Activated T-helper 2 cell treated with anti-CD3 and anti-CD28 coated beads, Interferon-gamma antibody, Interleukin-2, Interleukin-4, amounts not matched to agents 10 μg/mL and 5 μg/mL and 100 μg/mL, durations not matched to agents 14 hours and 24 hours and 36 hours (primary cell): ENCODE measurements around the gene APBA1. TPM values are rescaled to one million over a fixed set of nuclear protein-coding genes. Genes with fewer than 3 reads are reported as not detected.

ENCODE experiments used
- DNase-seq: peaks from one replicate; pipeline ENCODE4 v3.0.0; 2021; ENCODE audit warnings: low spot score
- H3K27ac Mint-ChIP-seq: one replicate; pipeline ENCODE4 v1.8.0; 2021; ENCODE audit warnings: mixed read lengths
- H3K27me3 Mint-ChIP-seq: one replicate; pipeline ENCODE4 v1.8.0; 2021; ENCODE audit warnings: low read depth, mixed read lengths
- H3K36me3 Mint-ChIP-seq: one replicate; pipeline ENCODE4 v1.8.0; 2021; ENCODE audit warnings: low read depth, mixed read lengths
- H3K4me1 Mint-ChIP-seq: one replicate; pipeline ENCODE4 v1.8.0; 2021; ENCODE audit warnings: low read depth, mixed read lengths
- H3K4me3 Mint-ChIP-seq: one replicate; pipeline ENCODE4 v1.8.0; 2021; ENCODE audit warnings: low read depth, mild to moderate bottlenecking, moderate library complexity, mixed read lengths
- H3K9me3 Mint-ChIP-seq: one replicate; pipeline ENCODE4 v1.8.0; 2021; ENCODE audit warnings: mixed read lengths
- intact Hi-C: fragments of 100-400 bp; cut with micrococcal nuclease; formaldehyde crosslinking; loops from one replicate; pipeline ENCODE4 v1.15.1; 2023
- total RNA-seq: library from RNA; stranded (reverse); gene quantifications from 2 replicates; pipeline ENCODE4 v1.2.3, GENCODE V29; 2022

The APBA1 gene
- total RNA-seq, 1 donor from 2014 or later: 0.98 TPM

DNA sequence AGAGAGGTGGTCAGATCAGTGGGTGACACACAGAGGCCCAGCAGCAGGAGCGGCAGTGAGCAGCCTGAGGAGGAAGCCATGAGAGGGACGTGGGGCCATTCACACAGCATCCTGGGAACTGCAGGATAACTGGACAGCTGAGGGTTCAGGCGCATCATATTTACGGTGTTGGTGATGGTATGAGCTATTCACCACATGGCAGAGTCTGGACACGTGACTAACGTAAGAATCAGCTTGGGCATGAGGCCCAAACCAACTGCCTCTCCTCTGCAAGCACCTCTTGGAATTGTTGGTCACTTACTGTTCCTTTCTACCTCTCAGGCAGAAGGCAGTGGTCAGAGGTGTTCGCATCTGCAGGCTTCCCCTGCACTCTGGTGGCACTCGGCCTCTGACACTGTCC is 206.0 kb downstream of the APBA1 start:
- intact Hi-C loops: no loop called here
- no peak for DNase-seq
- no peak overlapping the region for H3K4me3 Mint-ChIP-seq
- H3K9me3 Mint-ChIP-seq: no peaks in the 10 kb centered on the region
- H3K27ac Mint-ChIP-seq: no peak overlapping the region
- peaks cover 2% of the 10 kb centered on the region for H3K27me3 Mint-ChIP-seq
- peaks cover 2% of the 10 kb centered on the region for H3K4me1 Mint-ChIP-seq
- H3K36me3 Mint-ChIP-seq: no peaks in the 10 kb centered on the region

DNA sequence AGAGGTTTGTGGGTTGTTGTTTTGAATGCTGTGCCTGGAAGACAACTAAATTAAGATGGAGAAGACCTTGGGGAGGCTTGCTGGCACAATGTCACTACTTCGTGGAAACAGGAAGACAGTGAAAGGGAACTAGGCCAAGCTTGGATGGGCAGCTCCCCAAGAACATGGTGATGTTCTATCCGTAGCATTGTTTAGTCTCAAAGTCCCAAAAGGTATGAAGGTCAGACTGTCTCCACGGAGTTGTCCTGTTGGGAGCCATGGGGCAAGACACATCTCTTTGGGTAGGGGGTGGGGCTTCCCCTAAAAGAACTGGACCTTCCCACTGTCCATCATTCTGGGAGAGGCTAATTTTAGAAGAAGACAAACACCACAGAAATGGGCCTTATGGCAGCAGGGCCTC is 206.7 kb downstream of the APBA1 start:
- DNase-seq: no peak
- no peak overlapping the region for H3K27ac Mint-ChIP-seq
- H3K4me1 Mint-ChIP-seq: peaks cover 2% of the 10 kb centered on the region
- no peaks in the 10 kb centered on the region for H3K9me3 Mint-ChIP-seq
- peaks cover 2% of the 10 kb centered on the region for H3K27me3 Mint-ChIP-seq
- no peak overlapping the region for H3K4me3 Mint-ChIP-seq
- intact Hi-C loops: no loop called here
- no peaks in the 10 kb centered on the region for H3K36me3 Mint-ChIP-seq

DNA sequence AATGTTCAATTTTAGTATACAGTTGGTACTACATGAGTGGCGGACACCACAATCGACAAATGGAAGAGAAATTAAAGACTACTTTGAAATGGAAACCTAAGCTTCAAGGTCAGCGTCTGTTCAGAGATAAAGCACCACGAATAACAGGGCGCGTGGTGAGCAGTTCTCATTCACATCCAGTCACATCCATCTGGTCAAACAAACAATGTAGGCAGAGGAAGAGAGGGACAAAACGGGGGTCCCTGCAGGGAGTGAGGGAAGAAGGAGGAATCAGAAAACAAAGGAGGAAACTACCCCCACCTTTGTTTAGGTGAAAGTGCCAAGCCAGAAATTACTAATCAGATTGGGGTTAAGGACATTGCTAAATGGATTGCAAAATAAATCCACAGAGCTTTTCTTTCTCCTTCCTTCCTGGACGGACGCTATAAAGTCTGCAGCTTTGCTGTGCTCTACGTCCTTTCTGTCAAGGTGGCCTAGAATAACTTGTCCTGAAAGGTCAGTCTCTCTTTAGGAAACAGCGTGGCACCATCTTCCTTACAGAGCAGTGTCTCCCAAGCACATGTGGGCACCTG is 208.6 kb downstream of the APBA1 start:
- Mint-ChIP-seq H3K9me3 (no peaks in the 10 kb centered on the region), H3K27ac (no peak overlapping the region)

DNA sequence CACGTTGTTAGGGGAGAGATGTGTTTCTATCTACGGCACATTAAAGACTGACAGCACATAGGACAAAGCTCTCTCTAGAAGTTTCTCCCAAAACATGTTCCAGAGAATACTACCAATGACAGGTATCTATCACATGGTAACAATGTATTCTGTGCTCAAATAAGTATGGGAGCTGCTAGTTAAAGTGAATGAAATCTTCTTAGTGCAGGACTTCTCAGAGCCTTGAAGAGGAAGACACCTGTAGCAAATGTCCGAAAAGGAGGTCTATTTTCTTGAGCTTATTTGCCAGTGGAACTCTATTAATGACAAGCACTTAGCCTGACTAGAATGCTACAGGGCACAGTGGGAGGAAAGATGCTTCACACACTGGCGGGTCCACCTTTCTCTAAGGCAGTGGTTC is 209.8 kb downstream of the APBA1 start:
- no peak for DNase-seq
- no peaks in the 10 kb centered on the region for H3K4me1 Mint-ChIP-seq
- no peaks in the 10 kb centered on the region for H3K36me3 Mint-ChIP-seq
- intact Hi-C loops: no loop called here
- no peaks in the 10 kb centered on the region for H3K9me3 Mint-ChIP-seq
- H3K4me3 Mint-ChIP-seq: no peak overlapping the region
- H3K27me3 Mint-ChIP-seq: peaks cover 6% of the 10 kb centered on the region
- H3K27ac Mint-ChIP-seq: no peak overlapping the region

More for the DNA sequence above, 208.6 kb downstream of the APBA1 start:
- H3K27me3 Mint-ChIP-seq: peaks cover 2% of the 10 kb centered on the region
- H3K4me1 Mint-ChIP-seq: peaks cover 2% of the 10 kb centered on the region
- no peaks in the 10 kb centered on the region for H3K36me3 Mint-ChIP-seq
- no peak overlapping the region for H3K4me3 Mint-ChIP-seq
- intact Hi-C loops: no loop called here
- DNase-seq: no peak

DNA sequence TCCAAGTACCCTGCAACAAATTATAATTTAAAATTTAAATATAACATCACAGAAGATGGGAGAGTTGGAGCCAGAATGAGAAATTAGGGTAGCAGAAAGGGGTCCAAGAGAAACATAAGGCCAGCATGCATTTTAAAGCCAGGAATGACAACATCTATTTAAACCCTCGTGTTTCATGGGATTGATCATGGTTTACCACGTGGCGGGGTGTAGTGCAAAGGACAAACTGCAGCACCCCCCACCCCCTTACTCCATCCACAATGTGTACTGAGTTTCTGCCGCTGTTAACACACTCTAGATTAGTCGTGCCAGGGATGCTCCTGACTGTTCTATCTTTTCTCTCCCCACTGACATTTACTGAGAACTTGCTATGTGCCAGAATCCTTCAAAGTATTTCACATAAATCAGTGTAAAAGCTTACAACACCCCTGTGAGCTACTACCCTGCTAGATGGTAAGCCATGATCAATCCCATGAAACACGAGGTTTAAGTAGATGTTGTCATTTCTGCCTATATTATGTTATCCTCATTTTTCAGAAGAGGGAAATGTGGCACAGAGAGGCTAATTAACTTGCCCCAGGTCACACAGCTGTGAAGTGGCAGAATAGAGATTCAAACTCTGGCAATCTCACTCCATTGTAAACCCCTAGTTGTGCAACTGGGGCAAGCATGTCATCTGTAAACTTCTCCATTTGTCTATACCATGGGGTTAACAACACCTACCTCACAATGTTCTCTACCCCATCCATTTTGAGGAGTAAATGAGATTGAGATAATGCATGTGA is 210.9 kb downstream of the APBA1 start:
- Mint-ChIP-seq H3K27me3 (peaks cover 6% of the 10 kb centered on the region), H3K9me3 (no peaks in the 10 kb centered on the region), H3K4me1 (no peaks in the 10 kb centered on the region), H3K36me3 (no peaks in the 10 kb centered on the region), H3K4me3 (no peak overlapping the region), H3K27ac (no peak overlapping the region)
- no peak for DNase-seq
- intact Hi-C loops: no loop called here

DNA sequence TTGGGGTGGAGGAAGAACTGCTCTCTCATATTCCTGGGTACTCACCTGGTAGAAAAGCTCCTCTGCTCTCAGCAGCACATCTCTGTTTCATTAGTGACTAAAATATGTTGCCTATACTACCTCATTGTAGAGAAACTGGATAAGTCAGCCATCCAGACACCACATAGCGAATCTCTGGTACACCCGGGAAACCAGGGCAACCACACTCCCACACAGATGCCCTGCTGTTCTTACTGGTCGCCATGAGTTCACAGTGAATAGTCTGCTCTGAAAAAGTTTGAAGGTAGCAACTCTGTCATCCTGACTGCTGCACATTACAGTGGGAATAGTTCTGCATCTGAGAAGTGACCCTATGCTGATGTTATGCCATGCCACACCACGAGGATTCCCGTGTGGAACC is 212.2 kb downstream of the APBA1 start:
- Mint-ChIP-seq H3K27me3 (peaks cover 6% of the 10 kb centered on the region), H3K9me3 (no peaks in the 10 kb centered on the region), H3K27ac (no peak overlapping the region), H3K4me3 (no peak overlapping the region), H3K36me3 (no peaks in the 10 kb centered on the region), H3K4me1 (no peaks in the 10 kb centered on the region)
- no peak for DNase-seq
- intact Hi-C loops: no loop called here

DNA sequence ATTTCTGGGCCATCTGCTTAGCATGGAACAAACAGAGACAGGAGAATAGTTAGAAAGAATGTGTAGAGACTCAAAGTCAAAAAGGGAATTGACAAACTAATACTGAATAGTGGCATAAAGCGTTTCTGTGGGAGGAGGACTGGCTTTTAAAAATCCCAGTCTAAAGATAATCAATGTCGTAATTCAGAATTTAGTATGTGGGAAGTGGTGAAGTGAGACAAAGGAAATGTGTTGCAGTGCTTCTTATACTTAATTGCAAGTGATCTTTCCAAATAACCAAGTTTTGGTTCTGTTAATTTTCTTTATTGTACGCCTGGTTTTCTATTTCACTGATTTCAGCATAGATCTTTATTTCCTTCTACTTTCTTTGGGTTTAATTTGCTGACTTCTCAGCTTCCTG is 214.0 kb downstream of the APBA1 start:
- Mint-ChIP-seq H3K27ac (no peak overlapping the region), H3K4me3 (no peak overlapping the region), H3K4me1 (no peaks in the 10 kb centered on the region), H3K27me3 (peaks cover 6% of the 10 kb centered on the region), H3K9me3 (no peaks in the 10 kb centered on the region), H3K36me3 (no peaks in the 10 kb centered on the region)
- intact Hi-C loops: no loop called here
- no peak for DNase-seq

DNA sequence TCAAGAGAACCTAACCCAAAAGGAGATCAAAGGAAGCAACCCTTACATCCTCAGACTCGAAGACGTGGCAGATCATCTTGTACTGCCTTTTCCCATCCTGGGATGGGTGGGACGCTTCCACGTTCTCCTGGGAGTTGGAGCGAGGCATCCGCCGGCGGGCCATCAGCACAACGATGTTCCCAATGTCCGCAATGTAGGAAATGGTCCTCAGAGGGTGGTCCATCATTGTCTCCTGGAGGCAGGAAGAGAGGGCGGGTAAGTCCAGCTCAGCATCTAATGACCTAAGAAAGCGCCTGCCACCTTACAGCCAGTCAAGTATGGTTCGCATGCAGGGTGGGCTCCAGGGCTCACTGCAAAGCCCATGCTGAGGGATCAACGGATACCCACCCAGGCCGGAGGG is 216.0 kb downstream of the APBA1 start:
- Mint-ChIP-seq H3K9me3 (no peaks in the 10 kb centered on the region), H3K36me3 (no peaks in the 10 kb centered on the region), H3K4me1 (no peaks in the 10 kb centered on the region), H3K27ac (no peak overlapping the region), H3K27me3 (peaks cover 7% of the 10 kb centered on the region), H3K4me3 (no peak overlapping the region)
- no peak for DNase-seq
- intact Hi-C loops: no loop called here

DNA sequence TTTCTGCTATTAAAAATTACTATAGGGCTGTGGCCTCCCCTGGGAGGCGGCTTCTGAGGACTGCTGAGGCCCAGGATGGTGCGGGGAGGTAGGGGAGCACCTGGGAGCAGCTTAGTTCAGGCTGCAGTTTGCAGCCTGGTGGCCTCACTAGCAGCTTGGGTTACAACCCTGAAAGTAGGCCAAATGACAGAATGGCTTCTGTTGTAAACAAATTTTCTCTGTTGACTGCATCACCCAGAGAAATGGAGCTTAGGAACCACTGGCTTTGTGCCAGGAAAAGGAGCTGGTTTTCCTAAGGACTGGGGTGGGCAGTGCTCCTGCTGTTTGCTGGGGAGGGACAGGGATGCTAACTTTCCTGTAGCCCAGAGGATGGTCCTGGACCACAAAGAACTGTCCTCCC is 216.9 kb downstream of the APBA1 start:
- Mint-ChIP-seq H3K27ac (no peak overlapping the region), H3K4me3 (no peak overlapping the region), H3K4me1 (no peaks in the 10 kb centered on the region), H3K27me3 (peaks cover 9% of the 10 kb centered on the region), H3K36me3 (no peaks in the 10 kb centered on the region), H3K9me3 (no peaks in the 10 kb centered on the region)
- no peak for DNase-seq
- intact Hi-C loops: no loop called here

DNA sequence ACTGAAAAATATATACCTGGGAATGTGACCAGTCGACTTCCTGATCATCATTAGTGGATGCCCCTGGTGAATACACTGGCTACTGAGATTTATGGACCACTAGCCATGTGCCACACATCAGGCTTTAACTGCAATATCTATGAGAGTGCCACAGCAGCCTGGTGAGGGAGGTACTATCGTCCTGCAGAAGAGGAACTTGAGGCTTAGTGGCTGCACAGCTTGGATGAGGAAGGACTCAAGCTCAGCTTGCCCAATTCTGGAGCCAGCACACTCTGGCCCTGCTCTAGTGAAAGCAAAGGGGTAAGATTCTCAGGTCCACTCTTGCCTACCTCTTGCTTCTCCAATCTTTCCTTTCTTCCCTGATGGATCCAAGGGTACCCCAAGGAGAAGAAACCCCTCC is 217.8 kb downstream of the APBA1 start:
- H3K4me3 Mint-ChIP-seq: no peak overlapping the region
- H3K9me3 Mint-ChIP-seq: no peaks in the 10 kb centered on the region
- no peaks in the 10 kb centered on the region for H3K36me3 Mint-ChIP-seq
- no peaks in the 10 kb centered on the region for H3K4me1 Mint-ChIP-seq
- no peak for DNase-seq
- intact Hi-C loops: no loop called here
- no peak overlapping the region for H3K27ac Mint-ChIP-seq
- peaks cover 9% of the 10 kb centered on the region for H3K27me3 Mint-ChIP-seq

DNA sequence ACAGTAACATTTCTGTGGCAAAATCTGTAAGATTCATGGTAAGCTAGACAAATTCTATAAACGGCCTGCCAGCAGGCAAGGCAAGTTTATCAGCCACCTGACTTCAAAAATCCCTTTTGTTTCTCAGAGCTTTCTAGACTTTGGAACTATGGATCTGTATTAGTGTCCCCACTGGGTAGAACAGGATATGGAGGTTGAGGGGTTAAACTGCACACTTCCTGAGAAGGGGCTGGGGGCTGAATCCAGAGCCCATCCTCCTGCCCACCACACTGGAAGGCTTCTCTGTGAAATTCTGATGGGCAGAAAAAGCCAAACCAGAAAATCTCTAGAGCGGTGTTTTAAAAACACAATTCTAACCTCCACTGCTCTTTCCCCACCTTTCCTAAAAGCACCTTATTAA is 218.4 kb downstream of the APBA1 start:
- no peak overlapping the region for H3K4me3 Mint-ChIP-seq
- H3K27ac Mint-ChIP-seq: no peak overlapping the region
- no peaks in the 10 kb centered on the region for H3K36me3 Mint-ChIP-seq
- no peaks in the 10 kb centered on the region for H3K4me1 Mint-ChIP-seq
- H3K9me3 Mint-ChIP-seq: no peaks in the 10 kb centered on the region
- no peak for DNase-seq
- peaks cover 9% of the 10 kb centered on the region for H3K27me3 Mint-ChIP-seq
- intact Hi-C loops: no loop called here

DNA sequence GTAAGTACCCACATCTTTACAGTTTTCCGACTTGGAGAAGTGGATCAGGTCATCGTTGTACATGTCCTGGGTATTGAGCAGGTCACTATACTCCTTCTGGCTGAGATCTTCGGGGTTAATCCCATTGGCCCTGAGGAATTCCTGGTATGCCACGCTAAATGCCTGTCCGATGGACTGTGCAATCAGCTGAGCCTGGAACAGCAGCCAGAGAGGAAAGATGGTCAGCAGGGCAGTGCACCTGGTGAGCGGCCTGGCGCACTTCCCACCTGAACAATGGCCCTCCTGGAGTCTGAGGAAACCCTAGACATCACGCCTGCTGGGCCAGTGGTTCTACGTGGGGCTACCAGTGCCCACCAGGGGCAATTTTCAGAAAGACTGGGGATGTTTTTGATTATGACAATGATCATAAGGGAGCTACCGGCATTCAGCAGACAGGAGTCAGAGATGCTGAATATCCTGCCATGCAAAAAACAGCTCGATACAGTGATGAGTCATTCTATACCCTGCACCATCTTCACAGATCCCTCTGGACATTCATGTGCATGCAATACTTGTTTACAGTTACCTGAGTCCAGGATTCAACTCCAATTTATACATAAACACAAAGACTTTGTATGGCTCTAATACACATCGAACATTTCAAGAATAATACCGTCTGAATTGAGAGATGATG is 219.9 kb downstream of the APBA1 start:
- Mint-ChIP-seq H3K27ac (no peak overlapping the region), H3K9me3 (no peaks in the 10 kb centered on the region), H3K4me3 (no peak overlapping the region), H3K4me1 (no peaks in the 10 kb centered on the region), H3K27me3 (peaks cover 5% of the 10 kb centered on the region), H3K36me3 (no peaks in the 10 kb centered on the region)
- no peak for DNase-seq
- intact Hi-C loops: no loop called here

DNA sequence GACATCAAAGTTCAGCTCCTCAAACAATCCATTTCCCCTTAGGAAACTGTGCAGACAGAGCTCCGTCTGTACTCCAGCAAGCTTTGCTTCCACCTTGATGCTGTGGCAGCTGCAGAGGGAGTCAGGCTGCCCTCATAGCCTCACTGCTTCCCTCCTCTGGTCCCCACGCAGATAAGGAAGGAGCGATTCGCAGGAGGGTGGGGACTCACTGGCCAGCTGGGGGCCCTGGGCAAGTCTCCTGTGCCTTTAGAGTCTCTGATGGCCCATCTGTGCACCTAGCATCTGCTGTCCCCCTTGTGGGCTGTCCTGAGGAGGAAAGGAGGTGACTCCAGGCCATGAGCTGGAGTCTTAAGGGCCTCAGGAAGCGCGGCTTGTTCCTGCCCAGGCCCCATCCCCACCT is 225.7 kb downstream of the APBA1 start:
- H3K4me3 Mint-ChIP-seq: no peak overlapping the region
- peaks cover 7% of the 10 kb centered on the region for H3K27me3 Mint-ChIP-seq
- intact Hi-C loops: no loop called here

More for the DNA sequence above, 225.7 kb downstream of the APBA1 start:
- DNase-seq: no peak
- no peaks in the 10 kb centered on the region for H3K4me1 Mint-ChIP-seq
- H3K36me3 Mint-ChIP-seq: no peaks in the 10 kb centered on the region
- no peak overlapping the region for H3K27ac Mint-ChIP-seq
- no peaks in the 10 kb centered on the region for H3K9me3 Mint-ChIP-seq
